ENCODE data around the gene CLSTN1.
"Not testable (repeated sequence)": the region's sequence is repeated elsewhere in the genome, so short reads cannot be mapped to it uniquely, and the experiment has no call there.

The CLSTN1 gene

DNA sequence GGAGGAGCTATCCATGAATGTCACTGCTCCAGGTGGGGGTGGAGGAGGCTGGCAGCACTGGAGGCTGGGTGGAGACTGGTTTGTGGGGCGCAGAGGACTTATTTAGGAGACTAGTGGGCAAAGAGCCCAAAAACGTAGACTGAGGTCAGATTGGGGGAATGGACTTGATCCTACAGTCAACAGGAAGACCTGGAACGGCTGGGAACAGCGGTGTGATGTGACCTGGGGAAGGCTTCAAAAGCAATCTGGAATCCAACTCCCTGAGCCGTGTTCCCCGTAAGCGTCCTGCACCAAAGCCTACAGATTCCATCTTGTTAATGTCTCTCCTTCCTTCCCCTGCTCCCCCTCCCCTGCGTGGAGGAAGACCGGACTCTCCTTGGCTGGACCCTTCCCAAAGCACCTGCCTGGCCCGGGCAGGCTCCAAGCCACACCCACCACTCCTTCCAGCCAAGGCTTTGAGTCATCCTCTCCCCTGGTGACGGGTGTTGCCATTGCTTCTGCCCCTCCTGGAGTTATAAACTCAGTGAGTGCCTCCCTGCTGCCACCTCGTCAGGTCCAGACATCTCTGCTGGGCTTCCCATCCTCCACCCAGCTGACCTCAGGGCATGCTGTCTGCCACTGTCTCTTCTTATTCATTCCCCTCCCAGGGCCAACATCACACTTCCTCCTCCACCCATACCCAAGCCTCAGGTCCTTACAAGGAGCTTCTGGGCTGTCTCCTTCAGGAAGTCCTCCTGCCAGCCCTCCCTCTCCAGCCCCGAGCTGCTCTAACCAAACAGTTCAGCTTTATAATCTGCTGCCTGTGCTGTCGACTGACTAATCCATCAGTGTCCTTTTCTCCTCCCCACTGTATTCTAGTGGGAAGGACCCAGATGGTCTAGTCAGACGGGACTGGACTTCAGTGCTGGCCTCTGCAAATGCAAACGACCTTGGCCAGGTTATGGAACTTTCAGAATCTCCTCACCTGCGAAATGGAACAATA, 1.6 kb upstream of the CLSTN1 start:
- peak; percentile 24 for DNase-seq

DNA sequence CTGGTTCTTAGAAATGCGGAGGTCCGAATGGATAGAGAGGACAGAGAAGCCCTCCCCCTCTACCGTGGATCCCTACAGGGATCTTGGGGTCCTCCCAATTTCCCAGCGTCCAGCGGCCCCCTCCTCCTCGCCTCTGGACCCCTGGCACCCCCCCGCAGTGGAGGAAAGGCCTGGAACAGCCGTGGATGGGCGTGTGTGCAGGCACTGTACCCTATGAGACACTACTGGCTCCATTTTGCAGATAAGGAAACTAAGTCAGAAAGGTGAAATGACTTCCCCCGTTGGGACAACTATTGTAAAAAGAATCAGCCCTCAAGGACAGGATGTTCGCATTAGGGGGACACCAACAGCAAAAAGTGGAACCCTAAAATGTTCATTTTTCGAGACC, 931 bp upstream of the CLSTN1 start:
- DNase-seq: no peak

DNA sequence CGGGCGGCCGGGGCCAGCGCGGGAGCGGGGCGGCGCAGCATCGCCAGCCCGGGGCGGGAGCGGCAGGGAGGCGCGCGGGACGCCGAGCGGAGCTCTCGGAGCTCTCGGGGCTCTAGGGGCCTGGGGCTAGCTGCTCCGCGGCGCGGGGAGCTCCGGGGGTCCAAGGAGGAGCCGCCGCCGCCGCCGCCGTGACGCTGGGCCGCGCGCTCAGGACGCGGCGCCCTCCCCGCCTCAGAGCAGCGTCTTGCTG, 147 bp downstream of the CLSTN1 start:
- DNase-seq: no peak

DNA sequence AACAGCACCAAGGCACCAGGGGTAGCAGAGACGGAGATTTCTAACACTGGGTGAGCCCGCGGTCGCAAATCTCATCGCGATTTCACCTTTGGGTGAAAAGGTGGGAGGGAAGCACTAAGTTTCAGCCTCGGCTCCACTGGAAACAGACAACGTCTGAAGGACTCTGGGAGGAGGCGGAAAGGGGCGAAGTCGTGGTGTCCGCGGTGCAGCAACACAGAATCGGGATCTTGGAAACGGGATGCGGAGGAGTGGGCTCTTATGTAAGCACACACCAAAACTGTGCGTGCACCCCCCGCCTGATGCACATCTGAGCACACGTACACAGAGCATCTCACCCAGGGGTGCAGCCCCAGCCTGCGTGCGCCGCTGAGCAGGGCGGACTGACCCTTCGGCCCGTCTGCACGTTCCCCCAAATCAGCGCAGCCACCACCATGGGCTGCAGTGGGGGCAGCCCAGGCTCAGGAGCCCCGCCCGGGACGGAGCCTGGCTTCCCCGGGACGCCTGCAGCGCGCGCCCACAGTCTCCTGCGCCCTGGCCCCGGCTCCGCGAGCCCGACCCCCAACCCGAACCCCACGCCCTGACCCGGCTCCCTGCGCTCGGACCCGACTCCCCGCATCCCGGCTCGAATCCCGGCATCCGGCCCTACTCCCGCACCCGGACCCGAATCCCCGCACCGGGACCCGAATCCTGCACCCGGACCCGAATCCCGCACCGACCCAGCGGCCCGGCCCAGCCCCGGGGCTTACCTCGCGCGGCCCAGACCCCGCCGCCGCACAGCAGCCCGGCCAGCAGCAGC, 670 bp downstream of the CLSTN1 start:
- no peak for DNase-seq

DNA sequence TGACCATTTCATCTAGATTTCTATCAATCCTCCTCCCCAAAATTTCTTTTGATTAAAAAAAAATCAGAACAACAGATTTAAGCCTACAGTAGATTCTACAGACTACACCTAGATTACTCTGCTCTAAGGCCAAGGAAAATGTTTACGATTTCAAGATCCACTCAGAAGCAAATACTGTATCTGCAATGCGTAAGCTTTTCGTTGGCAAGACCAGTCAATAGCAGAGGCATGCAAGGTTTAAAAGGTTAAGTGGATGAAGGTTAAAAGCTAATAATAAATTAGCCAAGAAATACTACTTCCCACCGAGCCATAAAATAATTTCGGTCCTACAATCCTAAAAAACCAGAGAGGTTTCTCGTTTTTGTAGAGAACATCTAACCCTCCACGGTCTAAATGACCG, 1.3 kb downstream of the CLSTN1 start:
- no peak for DNase-seq

DNA sequence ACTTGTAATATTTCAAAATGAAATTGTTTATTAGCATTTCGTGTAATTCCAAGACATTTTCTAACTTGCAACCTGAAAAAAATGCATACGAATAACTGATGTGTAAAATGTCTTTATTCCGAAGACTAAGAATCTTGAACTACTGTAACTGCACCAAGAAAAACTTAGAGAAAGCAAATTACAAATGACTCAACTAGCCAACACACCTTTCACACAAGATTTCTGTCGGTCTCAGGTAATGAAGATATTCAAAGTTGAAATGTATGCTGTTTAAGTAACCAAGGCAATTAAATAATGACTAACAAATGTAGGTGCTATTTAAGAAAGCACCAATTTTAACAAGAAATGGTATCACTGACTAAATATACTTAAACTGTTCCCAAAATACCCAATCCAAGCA, 2.1 kb downstream of the CLSTN1 start:
- DNase-seq: no peak

DNA sequence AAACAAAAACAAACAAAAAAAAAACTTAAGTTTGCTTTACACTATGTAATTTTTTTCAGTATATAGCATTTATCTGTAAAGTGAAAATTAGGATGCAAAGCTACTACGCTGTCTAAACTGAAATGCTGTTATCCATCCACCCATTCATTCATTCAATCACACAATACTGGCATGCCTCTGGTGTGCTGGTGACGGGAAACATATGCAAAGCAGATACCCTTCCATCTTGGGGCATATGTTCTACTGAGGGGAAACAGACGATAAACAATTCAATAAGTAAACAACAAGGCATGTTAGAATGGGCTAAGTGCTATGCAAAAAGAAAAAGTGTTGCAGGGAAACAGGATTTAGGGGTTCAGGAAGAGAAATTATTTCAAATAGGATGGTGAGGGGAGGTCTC, 3.2 kb downstream of the CLSTN1 start:
- no peak for DNase-seq

DNA sequence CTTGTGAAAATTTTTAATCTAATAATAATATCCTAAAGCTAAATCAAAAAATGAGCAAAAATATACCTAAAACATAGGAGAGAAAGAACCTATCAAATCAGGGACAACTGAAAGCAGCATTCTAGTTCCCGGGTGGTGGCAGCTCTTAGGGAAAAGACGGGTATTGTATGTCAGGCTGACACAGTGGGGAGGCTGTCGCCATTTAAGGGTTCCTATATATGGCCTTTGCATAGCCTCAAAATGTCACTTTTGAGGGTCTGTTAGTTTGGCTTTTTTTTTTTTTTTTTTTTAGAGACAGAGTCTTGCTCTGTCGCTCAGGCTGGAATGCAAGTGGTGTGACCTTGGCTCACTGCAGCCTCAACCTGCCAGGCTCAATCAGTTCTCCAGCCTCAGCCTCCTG, 6.0 kb downstream of the CLSTN1 start:
- DNase-seq: no peak

DNA sequence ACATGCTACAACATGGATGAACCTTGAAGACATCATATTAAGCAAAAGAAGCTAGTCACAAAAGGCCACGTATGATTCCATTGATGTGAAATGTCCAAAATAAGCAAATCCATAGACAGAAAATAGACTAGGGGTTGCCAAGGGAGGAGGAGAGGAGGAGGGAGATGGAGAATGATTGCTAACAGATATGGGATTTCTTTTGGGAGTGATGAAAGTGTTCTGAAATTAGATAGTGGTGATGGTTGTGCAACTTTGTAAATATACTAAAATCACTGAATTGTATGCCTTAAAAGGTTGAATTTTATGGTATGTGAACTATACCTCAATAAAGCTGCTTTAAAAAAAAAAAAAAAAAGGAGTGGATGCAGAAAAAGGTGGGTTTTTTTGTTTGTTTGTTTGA, 7.6 kb downstream of the CLSTN1 start:
- no peak for DNase-seq

DNA sequence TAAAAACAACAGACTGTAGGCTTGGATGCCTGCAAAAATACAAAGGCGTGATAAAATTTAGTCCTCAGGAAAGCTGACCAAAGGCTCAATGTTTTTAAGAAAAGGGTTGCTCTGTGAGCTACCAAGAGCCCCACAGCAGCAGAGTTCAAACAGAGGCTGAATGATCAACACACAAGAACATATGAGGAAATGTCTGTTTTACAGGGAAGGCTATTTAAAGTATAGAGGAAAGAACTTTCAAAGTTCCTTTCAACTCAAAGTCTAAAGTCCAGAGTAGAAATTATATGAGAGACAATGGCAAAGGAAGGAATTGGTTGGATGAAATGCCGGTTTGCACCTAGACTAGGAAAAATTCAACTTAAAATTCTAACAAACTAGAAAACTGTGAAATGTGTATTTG, 8.6 kb downstream of the CLSTN1 start:
- no peak for DNase-seq

DNA sequence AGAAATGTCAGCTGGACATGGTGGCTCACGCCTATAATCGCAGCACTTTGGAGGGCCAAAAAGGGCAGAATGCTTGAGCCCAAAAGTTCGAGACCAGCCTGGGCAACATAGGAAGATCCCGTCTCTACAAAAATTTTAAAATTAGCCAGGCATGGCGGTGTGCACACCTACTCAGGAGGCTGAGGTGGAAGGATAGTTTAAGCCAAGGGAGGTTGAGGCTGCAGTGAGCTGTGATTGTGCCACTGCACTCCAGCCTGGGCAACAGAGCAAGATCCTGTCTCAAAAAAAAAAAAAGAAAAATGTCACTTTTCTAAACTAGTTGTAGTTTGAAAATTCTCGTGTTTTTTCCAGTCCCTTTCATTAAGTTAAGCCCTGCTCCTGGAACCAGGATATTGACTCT, 9.1 kb downstream of the CLSTN1 start:
- DNase-seq: no peak

DNA sequence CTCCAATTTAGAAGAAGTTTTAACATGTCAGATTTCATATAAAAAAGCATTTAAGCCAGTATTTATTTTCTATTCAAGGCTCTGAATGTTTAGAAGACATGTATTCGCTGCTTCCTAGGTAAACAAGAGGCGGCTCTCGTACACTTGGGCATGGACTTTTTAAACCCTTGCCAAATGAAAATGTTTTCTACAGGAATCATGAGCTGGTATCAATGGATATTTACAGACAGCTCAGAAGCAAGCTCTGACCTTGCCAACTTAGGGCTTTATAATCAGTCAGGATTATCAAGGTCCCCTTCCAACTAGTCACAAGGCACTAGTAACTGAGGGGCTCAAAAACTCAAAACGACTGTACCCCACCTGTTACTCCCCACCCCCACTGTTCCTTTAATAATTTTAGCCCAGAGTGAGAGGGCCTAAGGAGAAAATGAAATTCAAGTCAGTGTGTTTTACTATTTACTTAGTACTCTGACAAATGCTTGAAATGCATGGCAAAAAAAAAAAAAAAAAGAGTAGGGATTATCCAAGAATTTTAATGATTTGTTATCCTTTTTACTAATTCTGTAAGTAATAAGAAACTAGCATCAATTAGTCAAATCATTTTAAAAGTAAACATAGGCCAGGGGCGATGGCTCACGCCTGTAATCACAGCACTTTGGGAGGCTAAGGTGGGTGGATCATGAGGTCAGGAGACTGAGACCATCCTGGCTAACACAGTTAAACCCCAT, 12.4 kb downstream of the CLSTN1 start:
- no peak for DNase-seq

DNA sequence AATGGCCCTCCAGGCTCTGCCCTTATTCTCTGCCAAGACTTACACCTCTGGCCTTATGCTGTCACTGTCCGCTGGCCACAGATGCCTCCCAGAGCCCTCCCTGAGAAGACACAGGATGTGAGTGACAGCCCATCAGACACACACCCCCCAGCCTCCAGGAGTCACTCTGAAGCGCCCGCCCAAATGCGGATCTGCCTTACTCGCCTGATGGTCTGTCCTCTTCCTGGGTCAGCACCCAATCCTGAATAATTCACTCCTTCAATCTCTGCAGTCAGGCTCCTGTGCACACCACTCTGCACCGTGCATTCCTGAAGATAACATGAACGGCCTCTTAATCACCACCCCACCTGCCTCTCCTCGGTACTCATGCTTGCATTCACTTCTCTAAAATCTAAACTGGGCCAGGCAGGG, 14.7 kb downstream of the CLSTN1 start:
- no peak for DNase-seq

DNA sequence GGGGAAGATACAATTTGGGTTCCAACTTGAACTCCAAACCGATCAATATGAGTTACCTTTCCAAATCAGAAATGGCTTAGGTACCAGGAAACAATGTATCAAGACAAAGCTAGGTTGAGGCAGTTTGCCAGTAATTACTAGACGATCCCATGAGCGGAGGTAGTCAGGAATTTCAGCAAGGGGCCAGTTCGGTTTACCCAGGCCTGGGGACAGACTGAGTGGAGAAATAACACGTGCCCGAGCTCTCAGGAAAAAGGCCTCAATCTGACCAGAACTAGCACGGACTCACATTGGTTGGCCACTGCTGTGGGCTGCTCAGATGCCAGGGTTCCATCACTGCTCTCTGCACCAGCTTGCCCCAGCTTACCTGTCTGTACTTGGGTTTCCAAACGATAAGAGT, 15.3 kb downstream of the CLSTN1 start:
- DNase-seq: no peak

DNA sequence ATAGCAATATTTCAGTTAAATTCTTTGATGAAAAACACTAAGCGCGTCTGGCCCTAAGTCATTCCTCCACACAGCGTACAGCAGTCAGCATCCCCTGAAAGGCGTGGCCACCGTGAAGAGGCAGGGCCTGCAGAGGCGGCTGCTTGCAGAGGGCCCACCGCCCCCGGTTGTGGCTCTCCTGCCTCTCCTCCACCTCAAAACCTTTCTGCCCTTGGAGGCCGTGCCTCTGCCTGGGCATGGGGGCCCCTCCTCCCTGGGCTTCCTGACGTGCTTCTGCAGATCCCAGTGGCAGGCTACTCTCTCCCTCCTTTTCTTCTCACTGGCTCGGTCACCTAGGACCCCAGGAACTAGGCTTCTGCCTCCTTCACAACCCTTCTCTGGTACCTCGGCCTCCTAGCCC, 16.2 kb downstream of the CLSTN1 start:
- DNase-seq: no peak

DNA sequence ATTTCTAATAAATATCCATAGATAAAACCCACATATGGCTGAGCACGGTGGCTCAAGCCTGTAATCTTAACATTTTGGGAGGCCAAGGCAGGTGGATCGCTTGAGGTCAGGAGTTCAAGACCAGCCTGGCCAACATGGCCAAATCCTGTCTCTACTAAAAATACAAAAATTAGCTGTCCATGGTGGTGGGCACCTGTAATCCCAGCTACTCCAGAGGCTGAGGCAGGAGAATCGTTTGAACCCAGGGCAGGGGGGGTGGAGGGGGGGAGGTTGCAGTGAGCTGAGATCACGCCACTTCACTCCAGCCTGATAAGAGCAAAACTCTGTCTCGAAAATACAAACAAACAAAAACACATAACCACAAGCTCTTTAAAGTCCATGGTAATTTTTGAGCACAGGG, 17.8 kb downstream of the CLSTN1 start:
- not testable (repeated sequence) for DNase-seq

DNA sequence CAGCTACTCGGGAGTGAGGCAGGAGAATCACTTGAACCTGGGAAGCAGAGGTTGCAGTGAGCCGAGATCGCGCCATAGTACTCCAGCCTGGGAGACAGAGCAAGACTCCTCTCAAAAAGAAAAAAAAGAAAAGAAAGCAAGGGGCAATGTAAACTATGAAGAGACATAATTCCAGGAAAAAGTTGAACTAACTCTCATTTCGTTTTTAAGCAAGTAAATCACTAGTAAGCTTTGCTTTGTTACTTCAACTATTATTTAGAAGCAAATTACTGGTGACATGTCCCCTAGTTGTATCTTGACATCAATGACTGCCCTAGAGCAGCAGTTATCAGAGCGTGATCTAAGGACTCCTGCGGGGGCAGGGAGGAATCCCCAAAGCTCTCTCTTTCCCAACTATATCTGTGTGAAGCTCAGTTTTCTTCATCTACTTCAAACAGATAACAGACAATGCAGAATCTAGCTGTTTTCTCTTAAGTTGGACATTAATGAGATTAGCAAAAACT, 18.7 kb downstream of the CLSTN1 start:
- DNase-seq: no peak

DNA sequence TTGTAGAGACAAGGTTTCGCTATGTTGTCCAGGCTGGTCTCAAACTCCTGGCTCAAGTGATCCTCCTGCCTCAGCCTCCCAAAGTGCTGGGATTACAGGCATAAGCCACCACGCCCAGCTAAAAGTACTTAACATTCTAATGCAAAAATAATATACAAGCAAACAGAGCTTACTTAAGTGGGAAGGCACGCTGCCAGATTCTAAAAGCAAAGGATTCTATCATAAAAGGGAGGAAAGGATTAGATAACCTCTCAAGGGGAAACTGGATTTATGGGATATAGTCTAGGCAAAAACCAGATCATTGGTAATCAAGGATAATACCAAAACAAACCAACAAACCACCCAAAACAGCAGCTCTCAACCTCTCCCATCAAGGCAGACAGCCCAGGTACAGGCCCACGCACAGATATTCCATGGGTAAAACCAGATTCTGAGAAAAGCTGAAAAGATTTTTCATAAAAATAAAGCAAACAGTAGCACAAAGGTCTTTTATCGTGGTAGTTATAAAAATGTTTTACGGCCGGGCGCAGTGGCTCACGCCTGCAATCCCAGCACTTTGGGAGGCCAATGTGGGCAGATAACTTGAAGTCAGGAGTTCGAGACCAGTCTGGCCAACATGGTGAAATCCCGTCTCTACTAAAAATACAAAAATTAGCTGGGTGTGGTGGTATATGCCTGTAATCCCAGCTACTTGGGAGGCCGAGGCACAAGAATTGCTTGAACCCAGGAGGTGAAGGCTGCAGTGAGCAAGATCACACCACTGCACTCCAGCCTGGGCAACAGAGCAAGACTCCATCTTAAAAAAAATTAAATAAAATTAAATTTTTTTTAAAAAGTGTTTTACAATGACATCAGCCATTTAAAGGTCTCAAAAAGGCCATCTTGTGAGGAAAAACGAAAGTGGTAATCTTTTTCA, 20.5 kb downstream of the CLSTN1 start:
- not testable (repeated sequence) for DNase-seq

DNA sequence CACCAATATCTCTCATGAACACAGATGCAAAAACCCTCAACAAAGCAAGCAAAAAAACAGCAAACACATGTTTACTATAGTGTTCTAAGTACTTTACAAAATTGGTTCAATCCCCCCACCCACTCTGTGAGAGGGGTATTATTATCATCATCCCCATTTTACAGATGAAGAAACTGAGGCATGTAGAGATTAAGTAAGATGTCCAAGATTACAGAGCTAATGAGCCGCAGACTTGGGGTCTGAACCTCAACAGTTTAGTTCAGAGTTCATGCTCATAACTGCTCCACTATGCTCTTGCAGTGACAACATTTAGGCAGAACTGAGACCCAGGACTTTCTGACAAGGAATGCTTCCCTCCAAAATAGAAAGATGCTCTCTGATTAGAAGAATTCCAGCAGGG, 21.9 kb downstream of the CLSTN1 start:
- no peak for DNase-seq

DNA sequence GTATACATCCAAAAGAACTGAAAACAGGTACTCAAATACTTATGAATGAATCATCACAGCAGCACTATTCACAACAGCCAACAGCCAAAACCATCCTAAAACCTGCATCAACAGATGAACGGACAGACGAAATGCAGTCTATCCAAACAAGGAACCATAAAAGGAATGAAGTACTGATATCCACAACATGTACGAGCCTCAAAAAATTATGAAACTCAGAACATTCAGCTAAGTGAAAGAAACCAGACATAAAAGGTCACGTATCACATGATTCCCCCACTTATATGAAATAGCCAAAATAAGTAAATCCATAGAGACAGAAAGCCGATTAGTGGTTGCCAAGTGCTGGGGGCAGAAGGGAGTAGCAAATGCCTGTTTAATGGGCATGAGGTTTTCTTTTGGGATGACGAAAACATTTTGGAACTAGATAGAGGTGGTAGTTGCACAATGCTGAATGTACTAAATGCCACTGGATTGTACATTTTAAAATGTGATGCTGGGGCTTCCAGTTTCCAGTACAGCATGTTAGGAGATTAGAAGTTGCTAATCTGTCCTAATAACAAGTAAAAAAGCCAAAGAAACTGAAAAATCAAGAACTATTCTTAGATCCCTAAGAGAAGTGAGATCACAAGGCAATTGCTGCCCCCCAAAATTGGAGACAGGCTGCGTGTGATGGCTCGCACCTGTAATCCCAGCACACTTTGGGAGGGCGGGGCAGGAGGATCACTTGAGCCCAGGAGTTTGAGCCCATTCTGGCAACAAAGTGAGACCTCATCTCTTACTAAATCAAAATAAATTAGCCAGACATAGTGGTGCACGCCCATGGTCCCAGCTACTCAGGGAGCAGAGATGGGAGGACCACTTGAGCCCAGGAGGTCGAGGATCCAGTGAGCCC, 25.3 kb downstream of the CLSTN1 start:
- DNase-seq: no peak

DNA sequence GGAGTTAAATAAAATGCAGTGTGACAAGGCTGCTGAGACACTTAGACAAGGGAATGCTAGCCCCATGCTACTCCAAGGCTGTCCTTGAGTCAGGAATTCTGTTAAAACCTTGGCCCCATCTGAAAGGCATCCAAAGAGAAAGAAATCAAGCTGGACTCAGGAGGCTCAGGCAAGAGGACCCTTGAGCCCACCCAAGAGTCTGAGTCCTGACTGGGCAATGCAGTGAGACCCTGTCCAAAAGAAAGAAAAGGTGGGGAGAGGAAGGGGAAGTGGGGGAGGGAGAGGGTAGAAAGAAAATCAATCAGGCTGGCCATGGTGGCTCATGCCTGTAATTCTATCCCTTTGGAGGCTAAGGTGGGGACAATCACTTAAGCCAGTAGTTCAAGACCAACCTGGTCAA, 26.7 kb downstream of the CLSTN1 start:
- DNase-seq: no peak

Data from stimulated activated CD4-positive, alpha-beta T cell treated with anti-CD3 and anti-CD28 coated beads, Interleukin-1b, Interleukin-23, amount 100 ng/mL, for 48 hours (primary cell).